HG03135 (cell line): ENCODE measurements around the gene NLGN4Y.

Experiments used
- ATAC-seq: cut with Tn5 transposase; IDR thresholded peaks from one replicate; pipeline ENCODE4 v1.9.1; 2021; ENCODE audit warnings: mild to moderate bottlenecking, moderate library complexity; ENCODE audit not compliant: unreplicated experiment

Gene NLGN4Y

DNA sequence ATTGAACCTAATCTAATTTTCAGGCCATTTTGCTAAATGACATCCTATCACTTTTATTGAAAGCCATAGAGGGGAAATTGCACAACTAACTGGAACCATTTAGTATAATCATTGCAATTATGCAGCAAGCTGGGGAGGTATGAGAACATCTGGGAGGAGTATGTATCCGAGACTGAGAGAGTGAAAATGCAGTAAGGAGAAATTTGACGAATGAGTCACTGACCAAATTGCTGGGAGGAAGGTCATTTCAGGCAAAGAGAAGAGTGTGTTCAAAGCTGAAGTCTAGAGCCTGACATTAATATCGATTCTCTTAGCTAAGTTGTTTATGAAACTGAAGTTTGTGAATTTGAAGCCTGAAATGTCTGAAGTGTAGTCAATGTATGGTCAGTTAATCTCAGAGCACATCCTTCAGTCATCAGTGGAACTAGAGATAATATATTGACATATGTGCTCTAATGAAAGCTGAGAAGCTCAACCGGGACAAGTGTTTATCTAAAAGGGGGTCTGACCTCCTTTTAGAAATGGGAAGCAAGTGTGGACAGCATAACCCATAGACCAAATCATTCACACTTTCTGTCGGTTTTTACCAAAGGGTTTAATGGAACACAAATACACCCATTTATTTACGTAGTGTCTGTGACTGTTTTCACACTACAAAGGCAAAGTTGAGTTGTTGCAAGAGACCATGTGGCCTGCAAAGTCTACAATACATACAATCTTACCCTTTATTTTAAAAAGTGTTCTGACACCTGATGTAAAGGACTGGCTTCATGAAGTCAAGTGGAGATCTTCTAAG, 120.0 kb downstream of the NLGN4Y start:
- no peak for ATAC-seq

DNA sequence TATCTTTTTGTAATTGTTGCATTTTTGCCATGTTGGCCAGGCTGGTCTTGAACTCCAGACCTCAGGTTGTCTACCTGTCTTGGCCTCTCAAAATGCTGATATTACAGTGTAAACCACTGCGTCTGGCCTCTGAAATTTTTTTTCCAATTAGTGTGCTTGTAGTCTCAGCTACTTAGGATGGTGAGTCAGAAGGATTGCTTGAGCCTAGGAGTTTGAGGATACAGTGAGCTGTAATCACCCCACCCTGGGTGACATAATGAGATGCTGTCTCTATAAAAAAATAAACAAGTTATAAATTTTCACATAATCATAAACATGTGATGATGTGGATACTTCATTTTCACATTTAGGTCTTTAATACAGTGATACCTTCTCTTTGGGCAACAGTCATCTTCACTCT, 154.9 kb downstream of the NLGN4Y start:
- ATAC-seq, result no peak

DNA sequence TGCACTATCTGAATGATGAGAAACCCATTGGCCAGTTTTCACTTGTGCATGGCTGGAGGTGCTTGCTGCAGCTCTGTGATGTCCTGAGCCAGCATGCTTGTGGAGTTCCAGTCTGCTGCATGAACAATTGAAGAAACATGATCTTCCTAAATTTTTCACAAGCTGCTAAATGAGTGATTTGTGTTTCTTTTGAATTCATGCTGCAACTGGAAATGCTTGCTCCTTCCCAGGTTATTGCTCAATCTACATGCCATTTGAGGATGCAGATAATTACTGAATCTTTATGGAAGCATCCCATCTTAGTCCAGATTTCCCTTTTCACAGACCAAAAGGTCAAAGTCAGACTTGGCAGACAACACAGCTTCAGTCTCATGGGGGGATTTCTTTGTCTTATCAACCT, 170.2 kb downstream of the NLGN4Y start:
- no peak for ATAC-seq

DNA sequence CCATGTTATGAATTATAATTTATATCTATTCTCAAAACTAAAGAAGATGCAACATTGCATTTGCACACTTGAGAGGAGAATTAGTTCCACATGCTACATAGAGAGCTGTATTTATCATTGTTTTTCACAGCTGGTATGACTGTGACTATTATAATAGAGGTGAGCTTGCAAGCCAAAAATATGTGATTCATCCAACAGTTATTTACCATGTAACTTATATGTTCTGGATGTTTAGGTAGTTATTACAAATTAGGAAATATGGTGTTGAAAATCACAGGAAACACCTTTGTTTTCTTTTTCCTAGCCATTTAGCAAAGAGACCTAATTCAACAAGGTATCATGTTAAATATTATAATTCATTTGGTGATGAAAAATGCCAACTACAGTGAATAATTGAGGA, 183.8 kb downstream of the NLGN4Y start:
- ATAC-seq, result no peak

DNA sequence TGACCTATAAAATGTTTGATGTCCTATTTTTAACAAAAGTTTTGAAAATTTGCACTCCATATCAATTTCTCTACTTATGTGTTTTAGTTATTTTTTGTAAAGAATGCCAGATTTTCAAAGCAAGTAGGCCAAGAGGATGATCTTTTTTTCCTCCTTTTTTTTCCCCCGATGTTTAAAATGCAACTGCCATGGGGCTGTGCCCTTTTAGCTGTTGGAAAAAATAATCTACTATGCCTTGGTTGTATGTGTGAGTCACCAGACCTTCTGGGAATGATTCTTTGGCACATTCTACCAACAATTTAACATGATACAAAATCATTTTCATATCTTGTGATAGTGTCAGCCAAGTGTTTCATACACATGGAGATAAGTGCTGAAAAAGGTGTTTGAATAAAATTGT, 217.3 kb downstream of the NLGN4Y start:
- no peak for ATAC-seq

DNA sequence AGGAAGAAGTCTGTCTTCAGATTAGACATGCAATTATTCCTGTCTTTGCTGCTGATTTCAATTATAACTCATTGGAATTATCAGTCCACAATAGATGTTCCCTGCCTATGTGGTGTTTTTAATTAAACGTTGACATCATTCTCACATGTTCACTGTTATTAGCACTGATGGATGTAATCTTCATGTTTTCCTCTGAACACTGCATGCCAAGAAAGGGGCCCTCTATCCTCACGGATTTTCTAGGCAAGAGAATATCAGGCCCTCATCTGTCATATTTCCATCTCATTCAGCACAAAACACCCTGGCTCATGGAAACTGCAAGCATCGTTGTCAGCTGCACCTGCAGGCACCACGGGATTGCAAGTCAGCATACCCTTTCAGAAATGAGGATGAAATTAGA, 224.0 kb downstream of the NLGN4Y start:
- no peak for ATAC-seq

DNA sequence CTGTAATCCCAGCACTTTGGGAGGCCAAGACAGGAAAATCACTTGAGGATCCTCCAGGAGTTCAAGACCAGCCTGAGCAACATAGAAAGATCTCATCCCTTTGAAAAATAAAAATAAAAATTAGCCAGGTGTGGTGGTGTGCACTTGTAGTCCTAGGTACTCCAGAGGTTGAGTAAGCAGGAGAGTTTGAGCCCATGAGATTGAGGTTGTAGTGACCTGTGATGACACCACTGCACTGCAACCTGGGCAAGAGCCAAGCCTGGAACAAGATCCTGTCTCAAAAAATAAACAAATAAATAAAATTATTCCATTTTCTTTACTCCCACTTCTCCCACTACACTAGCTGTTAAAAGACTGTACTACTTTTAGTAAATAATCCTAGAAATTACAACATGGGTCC, 231.2 kb downstream of the NLGN4Y start:
- no peak for ATAC-seq

DNA sequence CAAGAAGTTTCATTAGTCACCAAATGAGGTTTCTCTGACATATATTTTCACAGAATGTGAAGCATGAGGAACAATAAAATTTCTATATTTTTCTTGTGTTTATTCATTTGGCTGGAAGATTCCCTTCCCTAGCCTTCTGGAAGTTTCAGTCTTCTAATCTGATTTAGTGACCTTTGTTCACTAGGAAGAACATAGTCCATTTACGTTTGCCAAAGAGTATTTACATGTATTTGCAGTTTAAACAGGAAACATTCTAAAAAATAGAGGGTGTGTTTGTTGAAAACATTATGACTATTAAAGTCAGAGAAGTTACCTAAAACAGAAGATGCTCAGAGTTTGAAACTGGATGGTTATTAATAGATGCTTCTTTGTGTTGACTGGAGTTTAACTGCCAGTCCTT, 238.6 kb downstream of the NLGN4Y start:
- no peak for ATAC-seq

DNA sequence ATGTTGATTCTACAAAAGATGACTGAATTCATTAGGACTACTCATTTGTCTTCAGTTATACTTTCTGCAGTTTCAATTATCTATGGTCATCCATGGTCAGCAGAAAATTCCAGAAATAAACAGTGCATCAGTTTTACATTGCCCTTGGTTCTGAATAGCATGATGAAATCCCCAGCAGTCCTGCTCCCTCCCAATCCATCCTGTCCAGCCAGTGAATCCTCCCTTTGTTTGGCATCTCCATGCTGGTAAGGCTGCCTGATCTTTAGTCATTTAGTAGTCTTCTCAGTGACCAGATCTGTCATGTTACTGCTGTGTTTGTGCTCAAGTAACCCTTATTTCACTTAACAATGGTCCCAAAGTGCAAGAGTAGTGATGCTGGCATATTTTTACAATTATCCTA, 239.3 kb downstream of the NLGN4Y start:
- no peak for ATAC-seq

DNA sequence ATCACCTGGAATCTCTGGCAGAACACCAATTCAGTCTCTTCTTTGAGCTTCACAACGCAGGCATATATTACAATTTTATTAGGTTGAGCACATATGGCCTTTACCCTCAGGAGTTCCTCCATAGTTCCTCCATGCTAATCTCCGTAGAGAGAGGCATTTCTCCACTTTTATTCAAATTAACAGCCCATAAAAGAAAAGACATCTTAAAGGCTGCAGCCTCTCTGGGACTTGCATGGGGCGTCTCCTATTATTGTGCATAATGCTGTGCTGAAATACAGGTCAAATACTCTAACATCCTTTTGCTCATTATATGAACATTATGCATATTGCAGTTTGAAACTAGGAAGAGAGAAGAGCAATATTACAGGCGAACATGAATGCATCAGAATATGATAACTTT, 253.9 kb downstream of the NLGN4Y start:
- ATAC-seq, result no peak

DNA sequence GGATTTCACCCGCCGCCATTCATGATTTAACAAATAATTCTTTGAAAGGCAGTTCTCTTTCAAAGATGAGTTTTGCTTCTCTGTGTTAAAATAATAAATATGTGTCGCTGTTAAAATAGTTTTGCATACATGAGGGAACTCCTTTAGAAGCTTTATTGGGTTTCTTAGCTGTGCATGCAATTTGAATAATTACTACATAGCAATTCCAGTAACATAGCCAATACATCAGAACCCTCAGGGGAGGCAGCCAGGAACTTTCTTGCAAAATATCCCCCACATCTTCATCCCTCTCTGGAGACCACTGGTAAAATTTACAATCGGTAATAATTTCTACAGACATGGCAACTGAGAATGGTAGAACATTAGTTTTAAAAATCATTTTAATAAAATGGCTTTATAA, 268.8 kb downstream of the NLGN4Y start:
- ATAC-seq, result no peak

DNA sequence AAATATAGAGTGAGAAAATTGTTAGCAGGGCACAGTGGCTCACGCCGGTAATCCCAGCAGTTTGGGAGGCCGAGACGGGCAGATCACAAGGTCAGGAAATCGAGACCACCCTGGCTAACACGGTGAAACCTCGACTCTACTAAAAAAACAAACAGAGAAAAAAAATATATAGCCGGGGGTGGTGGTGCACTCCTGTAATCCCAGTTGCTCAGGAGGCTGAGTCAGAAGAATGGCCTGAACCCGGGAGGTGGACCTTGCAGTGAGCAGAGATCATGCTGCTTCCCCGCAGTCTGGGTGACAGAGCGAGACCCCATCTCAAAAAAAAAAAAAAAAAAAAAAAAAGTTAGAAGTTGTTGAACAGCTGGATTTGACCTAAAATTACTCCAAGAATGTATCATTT, 269.3 kb downstream of the NLGN4Y start:
- no peak for ATAC-seq

DNA sequence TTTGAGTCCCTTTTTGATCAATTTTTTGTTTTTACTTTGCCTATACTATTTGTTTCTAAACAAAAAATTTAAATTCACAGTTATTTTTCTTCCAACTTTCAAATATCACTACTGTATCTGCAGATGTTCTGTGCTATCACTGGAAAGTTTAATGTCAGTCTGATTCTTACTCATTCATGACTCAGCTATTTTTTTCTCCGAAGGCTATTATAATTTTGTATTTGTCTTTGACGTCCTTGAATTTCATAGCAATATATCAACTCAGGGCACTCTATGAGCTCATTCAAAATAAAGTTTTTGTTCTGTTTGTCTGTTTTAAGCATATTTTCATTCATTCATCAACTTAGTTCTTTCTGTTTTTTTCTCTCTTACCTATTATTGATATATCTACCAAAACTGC, 273.7 kb downstream of the NLGN4Y start:
- ATAC-seq, result no peak

DNA sequence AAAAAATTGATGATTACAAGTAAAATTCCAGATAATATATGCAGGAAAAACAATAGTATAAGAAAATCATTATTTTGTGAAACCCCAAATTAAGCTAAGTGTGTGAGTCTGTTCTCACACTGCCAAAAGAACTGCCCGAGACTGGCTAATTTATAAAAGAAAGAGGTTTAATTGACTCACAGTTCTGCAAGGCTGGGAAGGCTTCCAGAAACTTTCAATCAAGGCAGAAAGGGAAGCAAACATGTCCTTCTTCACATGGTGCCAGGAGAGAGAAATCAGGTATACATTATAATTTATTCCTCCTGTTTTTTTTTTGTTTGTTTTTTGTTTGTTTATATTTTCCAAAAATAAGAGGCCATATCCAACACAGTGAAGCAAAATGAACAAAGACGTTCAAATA, 276.8 kb downstream of the NLGN4Y start:
- no peak for ATAC-seq

DNA sequence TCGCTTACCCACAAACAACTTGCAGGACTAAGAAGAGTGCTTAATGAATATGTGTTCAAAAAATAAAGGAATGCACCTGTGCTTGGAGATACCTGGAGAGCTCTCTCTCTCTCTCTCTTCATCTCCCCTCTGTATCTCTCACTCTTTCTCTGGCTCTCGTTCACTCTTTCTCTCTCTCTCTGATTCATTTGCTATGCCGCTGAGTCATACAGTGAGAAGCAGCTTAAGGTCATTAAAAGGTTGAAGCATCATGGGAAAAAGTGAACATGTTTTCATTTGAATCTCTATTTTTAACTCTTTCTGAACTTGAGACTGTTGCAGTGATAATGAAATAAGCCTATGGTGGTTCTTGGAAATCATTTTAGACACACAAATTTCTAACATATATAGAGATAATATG, 277.8 kb downstream of the NLGN4Y start:
- no peak for ATAC-seq

DNA sequence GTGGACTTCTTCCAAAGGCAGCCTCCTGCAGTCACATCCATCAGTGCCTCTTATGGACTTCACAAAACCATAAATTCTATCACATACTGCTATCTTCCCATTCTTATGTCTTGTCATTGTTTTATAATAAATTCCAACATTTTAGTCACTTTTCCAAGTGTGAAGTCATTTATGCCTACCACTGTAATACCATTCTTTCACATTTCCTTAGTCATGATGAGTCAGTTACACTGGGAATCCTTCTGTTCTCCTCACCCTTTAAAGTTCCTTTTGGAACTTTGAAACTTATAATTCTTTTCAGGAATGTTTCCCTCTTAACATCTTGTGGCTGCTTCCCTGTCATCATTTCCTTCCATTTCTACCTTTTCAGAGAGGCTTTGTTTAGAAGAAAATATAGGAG, 279.7 kb downstream of the NLGN4Y start:
- ATAC-seq, result no peak

DNA sequence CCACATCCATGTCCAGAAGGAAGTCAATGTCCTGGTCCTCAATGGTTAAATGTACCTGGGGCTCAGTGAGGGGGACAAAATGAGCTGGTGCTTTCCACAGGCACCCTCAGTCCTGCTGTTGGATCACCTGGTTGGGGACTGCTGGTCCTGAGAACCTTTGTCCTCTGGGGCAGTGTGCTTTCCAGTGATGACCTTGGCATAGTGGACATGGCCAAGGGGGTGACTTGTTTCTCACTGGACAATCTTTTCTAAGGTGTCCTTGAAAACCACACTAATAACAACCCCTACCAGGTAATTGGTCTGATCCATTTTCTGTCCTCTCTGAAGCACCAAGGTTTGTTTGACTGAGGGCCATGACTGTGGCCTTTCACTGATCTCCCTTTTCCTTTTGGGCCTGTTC, 294.1 kb downstream of the NLGN4Y start:
- no peak for ATAC-seq

DNA sequence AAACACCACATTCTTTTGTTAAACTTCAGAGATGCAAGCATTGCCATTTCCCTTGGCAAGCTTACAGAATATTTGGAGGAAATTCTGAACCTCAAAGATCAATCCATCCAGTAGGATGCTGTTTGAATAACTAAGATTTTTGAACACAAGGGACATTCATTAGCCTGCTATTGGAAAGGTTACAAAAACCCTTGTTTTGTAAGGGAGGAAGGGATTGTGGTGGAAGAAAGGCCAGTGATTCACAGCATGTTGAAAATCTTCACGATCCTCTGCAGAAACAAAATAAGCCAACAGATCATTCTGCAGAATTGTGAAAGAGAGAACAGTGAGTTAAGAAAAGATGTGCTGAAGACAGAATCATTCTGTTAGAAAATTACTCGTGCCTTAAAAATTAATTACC, 297.9 kb downstream of the NLGN4Y start:
- no peak for ATAC-seq

DNA sequence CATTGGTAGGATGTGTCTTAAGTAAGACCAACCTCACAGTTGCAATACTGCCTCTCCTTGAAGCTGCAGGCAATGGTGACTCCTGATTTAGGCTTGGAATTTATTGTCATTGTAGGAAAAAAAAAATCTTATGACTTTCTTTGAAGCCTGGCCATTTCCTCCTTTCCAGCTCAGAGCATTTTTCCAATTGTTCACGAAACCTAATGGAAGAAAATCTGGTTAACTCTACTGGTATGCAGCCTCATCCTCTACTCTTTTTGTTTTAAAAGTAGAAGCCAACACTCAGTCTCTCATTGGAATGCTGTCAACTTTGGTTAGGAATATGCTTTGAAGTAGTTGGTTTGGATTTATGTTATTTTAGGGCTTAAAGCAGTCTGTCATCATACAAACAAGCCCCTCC, 298.6 kb downstream of the NLGN4Y start:
- ATAC-seq, result no peak

DNA sequence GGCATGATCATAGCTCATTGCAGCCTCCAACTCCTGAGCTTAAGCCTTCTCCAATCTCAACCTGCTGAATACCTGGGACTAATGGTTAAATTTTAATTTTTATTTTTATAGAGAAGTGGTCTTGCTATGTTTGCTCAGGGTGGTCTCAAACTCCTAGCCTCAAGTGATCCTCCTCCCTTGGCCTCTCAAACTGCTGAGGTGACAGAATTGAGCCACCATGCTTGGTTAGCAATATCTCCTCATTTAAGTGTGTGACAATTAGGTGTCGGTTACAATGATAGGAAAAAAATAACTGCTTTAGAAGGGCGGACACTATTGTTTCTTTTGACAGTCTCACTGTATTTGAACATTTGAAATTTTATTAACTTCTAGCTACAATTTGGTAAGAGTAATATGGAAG, 300.3 kb downstream of the NLGN4Y start:
- ATAC-seq, result no peak

DNA sequence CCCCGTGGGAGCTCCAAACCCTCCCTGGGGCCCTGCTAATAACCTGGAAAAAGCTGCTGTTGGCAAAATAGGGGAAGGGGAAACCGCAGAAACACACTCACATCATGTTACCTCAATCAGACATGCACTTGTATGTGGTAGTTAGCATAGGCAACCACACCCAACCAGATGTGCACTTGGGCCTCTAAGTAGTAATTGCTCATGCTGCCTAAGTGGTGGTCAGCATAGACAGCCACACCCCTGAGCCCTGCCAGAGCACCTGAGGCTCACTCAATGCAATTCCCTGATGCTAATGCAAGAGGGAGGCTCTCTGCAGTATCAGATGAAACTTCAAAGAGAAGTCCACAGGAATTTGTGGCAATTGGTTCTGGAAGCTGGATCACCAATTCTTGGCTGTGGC, 301.4 kb downstream of the NLGN4Y start:
- no peak for ATAC-seq

DNA sequence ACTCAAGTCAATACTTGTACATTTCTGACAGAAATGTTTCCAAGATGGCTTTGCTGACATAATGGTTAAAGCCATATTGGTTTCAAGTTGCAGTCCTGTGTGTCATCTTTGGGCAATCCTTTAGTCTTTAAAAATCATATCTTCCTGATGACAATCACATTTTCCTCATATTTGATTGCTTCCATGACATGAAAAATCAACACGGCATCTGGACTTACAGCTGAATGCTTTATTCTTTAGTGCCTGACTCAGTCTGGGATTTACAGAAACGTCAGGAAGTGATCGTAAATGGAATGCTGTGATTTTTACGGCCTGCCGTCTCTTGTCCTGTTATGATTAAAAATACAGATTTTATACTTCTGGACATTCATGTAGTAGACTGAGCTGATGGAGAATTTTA, 304.2 kb downstream of the NLGN4Y start:
- no peak for ATAC-seq

DNA sequence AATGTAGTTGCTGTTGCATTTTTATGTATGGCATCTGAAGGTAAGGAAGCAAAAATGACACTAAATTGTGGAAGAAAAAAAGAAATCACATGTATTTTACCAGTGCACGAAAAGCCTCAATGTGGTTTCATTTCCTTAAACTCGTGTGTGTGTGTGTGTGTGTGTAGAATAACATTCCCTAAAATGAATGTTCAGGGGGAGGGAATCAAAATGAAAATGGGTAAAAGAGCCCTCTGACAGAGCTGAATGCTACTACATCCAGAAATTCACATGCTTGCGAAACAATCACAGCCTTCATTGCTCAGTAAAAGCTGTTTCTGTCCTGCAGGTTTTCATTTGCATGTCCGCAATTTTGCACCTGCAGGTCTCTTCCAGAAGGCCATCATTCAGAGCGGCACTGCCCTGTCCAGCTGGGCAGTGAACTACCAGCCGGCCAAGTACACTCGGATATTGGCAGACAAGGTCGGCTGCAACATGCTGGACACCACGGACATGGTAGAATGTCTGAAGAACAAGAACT, 305.1 kb downstream of the NLGN4Y start:
- no peak for ATAC-seq
